SU-DHL-6 (cell line): ENCODE data around the gene SGSM1.

Experiments used
- H2AFZ ChIP-seq: fragments of 200-600 bp; sonication (generic); 2 replicates; pipeline ENCODE4 v1.6.1; 2014; ENCODE audit warnings: low read depth, mild to moderate bottlenecking, moderate library complexity, mixed read lengths, antibody characterized with exemption, low read length; ENCODE audit not compliant: severe bottlenecking
- H3F3A ChIP-seq: fragments of 200-600 bp; shearing (Covaris generic); 2 replicates; pipeline ENCODE4 v1.6.0; 2016; ENCODE audit warnings: antibody characterized with exemption, mild to moderate bottlenecking; ENCODE audit not compliant: insufficient read depth
- H3K27ac ChIP-seq: fragments of 200-600 bp; sonication (generic); 2 replicates; pipeline ENCODE4 v1.5.1; 2016; ENCODE audit warnings: low read depth, mild to moderate bottlenecking, low read length, moderate library complexity, mixed read lengths
- H3K27me3 ChIP-seq: fragments of 200-600 bp; sonication (generic), shearing (Covaris generic); 2 replicates; pipeline ENCODE4 v1.6.0; 2014; ENCODE audit warnings: mild to moderate bottlenecking, low read length
- H3K36me3 ChIP-seq: fragments of 200-600 bp; sonication (generic); 2 replicates; pipeline ENCODE4 v1.6.1; 2014; ENCODE audit warnings: mild to moderate bottlenecking, low read length, mixed read lengths
- H3K4me2 ChIP-seq: fragments of 300-600, 200-600 bp; shearing (Covaris generic), sonication (generic); 2 replicates; pipeline ENCODE4 v1.6.0; 2014; ENCODE audit warnings: low read length, low read depth, mild to moderate bottlenecking; ENCODE audit not compliant: poor library complexity, severe bottlenecking
- H3K4me3 ChIP-seq: fragments of 200-600 bp; sonication (generic); 2 replicates; pipeline ENCODE4 v1.5.1; 2014; ENCODE audit warnings: antibody characterized with exemption, low read length, mild to moderate bottlenecking, mixed read lengths; ENCODE audit not compliant: insufficient read depth, poor library complexity, severe bottlenecking
- H3K79me2 ChIP-seq: fragments of 200-600 bp; sonication (generic); 2 replicates; pipeline ENCODE4 v1.6.1; 2014; ENCODE audit warnings: mild to moderate bottlenecking, low read length, moderate library complexity; ENCODE audit not compliant: insufficient read depth
- H3K9ac ChIP-seq: fragments of 200-600 bp; sonication (generic); 2 replicates; pipeline ENCODE4 v1.7.0; 2014; ENCODE audit warnings: mild to moderate bottlenecking, low read length
- H3K9me2 ChIP-seq: fragments of 200-600 bp; sonication (generic); replicated peaks from 2 replicates; pipeline ENCODE4 v1.6.1; 2014; ENCODE audit warnings: low read length; ENCODE audit not compliant: insufficient read depth
- H3K9me3 ChIP-seq: fragments of 200-600 bp; sonication (generic); 2 replicates; pipeline ENCODE4 v1.6.1; 2014; ENCODE audit warnings: low read length, mixed read lengths; ENCODE audit not compliant: insufficient read depth
- H4K20me1 ChIP-seq: fragments of 200-600 bp; sonication (generic); 2 replicates; pipeline ENCODE4 v1.6.1; 2014; ENCODE audit warnings: low read depth, mild to moderate bottlenecking, antibody characterized with exemption, low read length, moderate library complexity, mixed read lengths
- CTCF ChIP-seq: fragments of 200-600 bp; sonication (generic); IDR thresholded peaks from one replicate; pipeline ENCODE4 v1.5.1; 2017; ENCODE audit warnings: antibody characterized with exemption, mild to moderate bottlenecking, low read length, moderate library complexity; ENCODE audit not compliant: insufficient read depth, poor library complexity, severe bottlenecking
- EZH2phosphoT487 ChIP-seq: fragments of 200-600 bp; sonication (generic), shearing (Covaris generic); conservative IDR thresholded peaks from 2 replicates; pipeline ENCODE4 v1.6.1; 2018; ENCODE audit warnings: mild to moderate bottlenecking, antibody characterized with exemption, low read length, moderate library complexity, mixed read lengths

Gene SGSM1

DNA sequence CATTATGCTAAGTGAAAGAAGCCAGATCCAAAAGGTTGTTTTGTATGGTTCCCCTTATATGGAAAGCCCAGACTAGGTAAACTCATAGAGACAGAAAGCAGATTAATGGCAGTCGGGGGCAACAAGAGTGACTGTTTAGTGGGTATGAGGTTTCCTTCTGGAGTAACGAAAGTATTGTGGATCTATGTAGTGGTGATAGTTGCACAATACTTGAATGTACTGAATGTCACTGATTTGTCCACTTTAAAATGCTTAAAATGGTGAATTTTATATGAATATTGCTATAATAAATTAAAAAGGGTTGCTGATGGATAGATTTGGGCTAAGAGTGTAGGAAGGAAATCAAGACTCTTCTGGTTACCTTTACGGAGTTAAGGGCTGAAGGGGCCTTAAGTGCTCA, 10.0 kb upstream of the SGSM1 start:
- Histone ChIP-seq H3F3A (no peaks in the 10 kb centered on the region), H3K9ac (no peak overlapping the region), H2AFZ (no peak overlapping the region), H3K4me2 (no peak overlapping the region), H3K9me3 (no peaks in the 10 kb centered on the region), H3K9me2 (no peaks in the 10 kb centered on the region), H3K79me2 (no peaks in the 10 kb centered on the region), H3K36me3 (no peaks in the 10 kb centered on the region), H4K20me1 (no peaks in the 10 kb centered on the region), H3K27me3 (no peaks in the 10 kb centered on the region), H3K4me3 (no peak overlapping the region), H3K27ac (no peak overlapping the region)
- no peak for TF ChIP-seq CTCF
- no peak for TF ChIP-seq EZH2phosphoT487

GRCh38 chr22:24796860-24797259, 9.2 kb upstream of the SGSM1 start:
- no peaks in the 10 kb centered on the region for H3F3A ChIP-seq
- no peaks in the 10 kb centered on the region for H3K36me3 ChIP-seq
- TF ChIP-seq CTCF = no peak
- TF ChIP-seq EZH2phosphoT487 = no peak
- no peak overlapping the region for H3K27ac ChIP-seq
- no peaks in the 10 kb centered on the region for H4K20me1 ChIP-seq
- no peak overlapping the region for H3K9ac ChIP-seq
- H3K9me3 ChIP-seq = no peaks in the 10 kb centered on the region
- no peak overlapping the region for H2AFZ ChIP-seq
- H3K79me2 ChIP-seq = no peaks in the 10 kb centered on the region
- H3K9me2 ChIP-seq = no peaks in the 10 kb centered on the region
- no peaks in the 10 kb centered on the region for H3K27me3 ChIP-seq
- H3K4me2 ChIP-seq = no peak overlapping the region
- H3K4me3 ChIP-seq = no peak overlapping the region

DNA sequence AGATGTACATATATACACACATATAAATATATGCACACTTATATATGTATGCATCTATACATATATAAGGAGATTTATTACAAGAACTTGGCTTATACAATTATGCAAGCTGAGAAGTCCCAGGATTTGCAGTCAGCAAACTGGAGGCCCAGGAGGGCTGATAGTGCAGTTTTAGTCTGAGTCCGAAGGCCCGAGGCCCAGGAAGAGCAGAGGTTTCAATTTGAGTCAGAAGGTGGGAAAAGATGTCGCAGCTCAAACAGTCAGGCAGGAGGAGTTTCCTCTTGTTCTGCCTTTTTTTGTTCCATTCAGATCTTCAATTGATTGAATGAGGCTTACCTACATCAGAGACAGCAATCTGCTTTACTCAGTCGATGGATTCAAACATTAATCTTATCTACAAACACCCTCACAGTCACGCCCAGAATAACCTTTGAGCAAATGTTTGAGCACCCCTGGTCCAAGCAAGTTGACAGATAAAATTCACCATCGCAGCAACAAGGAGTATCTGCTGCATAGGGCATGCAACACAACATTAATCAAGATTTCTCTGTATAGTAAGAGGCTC, 4.0 kb upstream of the SGSM1 start:
- no peak overlapping the region for H3K4me2 ChIP-seq
- H3K9me3 ChIP-seq = no peaks in the 10 kb centered on the region
- H3K4me3 ChIP-seq = no peak overlapping the region
- H3K27me3 ChIP-seq = no peaks in the 10 kb centered on the region
- no peaks in the 10 kb centered on the region for H3K9me2 ChIP-seq
- H3K9ac ChIP-seq = no peak overlapping the region
- H3K27ac ChIP-seq = no peak overlapping the region
- no peaks in the 10 kb centered on the region for H4K20me1 ChIP-seq
- no peaks in the 10 kb centered on the region for H3K36me3 ChIP-seq
- no peaks in the 10 kb centered on the region for H3F3A ChIP-seq
- H2AFZ ChIP-seq = no peak overlapping the region
- TF ChIP-seq CTCF = no peak
- TF ChIP-seq EZH2phosphoT487 = no peak
- H3K79me2 ChIP-seq = no peaks in the 10 kb centered on the region
